HG03558 (cell line): ENCODE results near the gene FAM236B.
A peak's percentile ranks its signal among the peaks of the same experiment; 100 is the strongest.
"Not testable (repeated sequence)": the region's sequence is repeated elsewhere in the genome, so short reads cannot be mapped to it uniquely, and the experiment has no call there.

ENCODE experiments used
- ATAC-seq: cut with Tn5 transposase; IDR thresholded peaks from one replicate; pipeline ENCODE4 v1.9.1; 2021; ENCODE audit warnings: moderate number of reproducible peaks; ENCODE audit not compliant: unreplicated experiment; ENCODE audit errors: extremely low read depth

FAM236B gene

DNA sequence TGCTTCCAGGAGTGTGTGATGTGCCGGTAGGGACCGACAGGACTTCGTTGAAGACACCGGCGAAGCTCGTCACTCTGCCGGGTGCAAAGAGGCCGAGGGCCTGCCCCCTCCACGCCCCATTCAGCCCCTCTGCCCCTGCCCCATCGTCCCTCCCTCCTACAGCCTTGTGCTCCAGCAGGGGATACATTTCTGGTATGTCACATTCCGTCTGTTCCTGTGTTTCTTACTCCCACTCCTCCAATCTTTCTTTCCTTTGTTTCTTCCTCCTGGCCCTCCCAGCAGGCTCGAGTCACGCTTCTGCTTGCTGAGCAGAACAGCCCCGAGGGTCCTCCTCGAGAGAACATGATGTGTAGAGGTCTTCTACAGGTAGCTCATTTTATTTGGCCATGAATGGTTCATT is at the start of gene FAM236B:
FAM236B (minus strand) TSS at position 101 of the 400 bp plus-strand sequence; CDS start at position 1, 100 bp downstream.
- not testable (repeated sequence) for ATAC-seq

GRCh38 chrX:72830701-72831100 is 48.2 kb upstream of the FAM236B start:
- not testable (repeated sequence) for ATAC-seq

- not testable (repeated sequence) for ATAC-seq
Measured at GRCh38 chrX:72808110-72808509, 25.6 kb upstream of the FAM236B start, which contains the start of gene FAM236D. Gene FAM236D, minus strand, starts transcription at chrX:72808210. Its CDS starts 100 bp downstream, at chrX:72808110.

DNA sequence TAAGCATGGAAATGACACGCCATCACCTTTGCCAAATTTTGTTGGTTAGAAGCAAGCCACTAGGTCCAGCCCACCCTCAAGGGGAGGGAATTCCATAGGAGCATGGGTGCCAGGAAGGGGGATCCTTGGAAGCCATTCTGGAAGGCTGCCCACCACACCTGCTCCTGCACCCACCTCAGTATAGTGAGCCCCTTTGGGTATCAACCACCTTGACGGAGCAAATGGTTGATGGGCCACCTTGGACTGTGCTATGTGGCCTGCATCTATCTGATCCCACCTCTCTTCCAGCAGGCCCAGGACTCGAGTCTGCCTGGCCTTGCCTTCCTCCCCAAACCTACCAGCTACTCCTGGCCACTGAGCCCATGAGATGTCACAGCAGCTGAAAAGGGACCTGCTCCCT is 7.9 kb upstream of the FAM236B start:
- not testable (repeated sequence) for ATAC-seq

- ATAC-seq, result not testable (repeated sequence)
Measured at GRCh38 chrX:72788142-72788541, 5.7 kb upstream of the FAM236B start.

- ATAC-seq, result not testable (repeated sequence)
Measured at GRCh38 chrX:72783964-72784363, 1.5 kb upstream of the FAM236B start.

- not testable (repeated sequence) for ATAC-seq
Measured at GRCh38 chrX:72783365-72783936, 991 bp upstream of the FAM236B start.

GRCh38 chrX:72778146-72778545 is 4.3 kb downstream of the FAM236B start:
- not testable (repeated sequence) for ATAC-seq

GRCh38 chrX:72777467-72777790 is 5.0 kb downstream of the FAM236B start:
- peak; percentile 43 for ATAC-seq

DNA sequence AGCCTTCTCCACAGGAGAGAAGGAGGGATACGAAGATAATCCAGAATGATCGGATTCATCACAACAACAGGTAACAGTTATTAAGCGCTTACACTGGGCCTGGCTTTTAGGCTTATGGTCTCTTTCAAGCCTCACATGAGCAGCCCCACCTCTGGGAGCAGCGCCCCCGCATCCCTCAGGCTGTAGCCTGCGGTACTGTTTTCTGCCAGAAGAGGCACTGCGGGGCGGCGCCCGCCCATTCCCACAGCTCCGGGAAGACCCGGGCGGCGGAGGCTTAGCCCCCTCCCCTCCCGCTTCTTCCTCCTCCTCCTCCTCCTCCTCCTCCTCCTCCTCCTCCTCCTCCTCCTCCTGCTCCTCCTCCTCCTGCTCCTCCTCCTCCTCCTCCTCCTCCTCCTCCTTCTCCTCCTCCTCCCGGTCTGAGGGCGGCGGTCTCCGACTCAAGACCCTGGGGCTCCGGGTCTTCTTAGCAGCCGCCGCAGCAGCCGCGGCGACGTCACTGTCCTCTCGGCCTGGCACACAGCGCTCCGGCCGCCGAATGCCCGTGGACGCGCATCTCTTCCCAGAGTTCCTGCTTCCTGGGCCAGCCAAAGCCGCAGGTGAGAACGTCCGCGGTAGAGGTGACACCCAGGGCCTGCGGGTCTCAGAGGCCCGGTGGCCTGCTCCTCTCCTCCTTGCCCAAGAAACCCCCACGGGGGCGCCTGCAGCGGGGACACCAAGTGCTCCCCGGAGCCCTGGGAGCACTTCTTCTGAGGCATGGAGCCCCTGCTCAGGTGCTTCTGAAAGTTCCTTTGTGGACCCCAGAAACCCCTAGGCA is 5.6 kb downstream of the FAM236B start, which contains the start of gene DMRTC1B:
DMRTC1B (plus strand) TSS at position 238 of the 814 bp plus-strand sequence. CDS start 68,246 bp downstream, outside the sequence.
- ATAC-seq, result peak; percentile 63

DNA sequence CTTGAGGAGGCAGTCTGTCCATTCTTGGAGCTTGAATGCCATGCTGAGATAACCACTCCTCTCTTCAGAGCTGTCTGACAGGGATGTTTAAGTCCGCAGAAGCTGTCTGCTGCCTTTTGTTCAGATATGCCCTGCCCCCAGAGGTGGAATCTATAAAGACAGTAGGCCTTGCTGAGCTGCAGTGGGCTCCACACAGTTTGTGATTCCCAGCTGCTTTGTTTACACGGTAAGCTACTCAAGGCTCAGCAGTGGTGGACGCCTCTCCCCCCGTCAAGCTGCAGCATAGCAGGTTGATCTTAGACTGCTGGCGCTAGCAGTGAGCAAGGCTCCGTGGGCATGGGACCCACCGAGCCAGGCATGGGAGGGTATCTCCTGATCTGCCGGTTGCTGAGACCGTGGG is 22.0 kb downstream of the FAM236B start:
- not testable (repeated sequence) for ATAC-seq

DNA sequence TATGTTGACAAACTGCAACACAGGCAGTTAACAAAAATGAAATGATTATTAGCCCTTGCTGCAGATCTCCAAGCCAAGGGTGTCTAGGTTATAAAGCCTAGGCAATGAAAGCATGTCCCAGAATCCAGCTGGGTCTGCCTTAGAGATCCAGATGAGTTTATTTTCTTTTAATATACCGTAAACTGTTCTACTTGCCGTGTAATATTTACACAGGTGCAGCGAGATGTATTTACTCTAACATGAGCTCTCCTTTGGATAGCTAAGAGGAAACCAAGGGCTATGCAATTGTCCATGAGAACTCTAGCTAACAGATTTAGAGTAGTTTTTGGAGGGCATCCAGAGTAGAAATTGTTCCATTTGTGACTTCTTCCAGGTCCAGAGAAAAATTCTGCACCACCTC is 33.9 kb downstream of the FAM236B start:
- not testable (repeated sequence) for ATAC-seq

DNA sequence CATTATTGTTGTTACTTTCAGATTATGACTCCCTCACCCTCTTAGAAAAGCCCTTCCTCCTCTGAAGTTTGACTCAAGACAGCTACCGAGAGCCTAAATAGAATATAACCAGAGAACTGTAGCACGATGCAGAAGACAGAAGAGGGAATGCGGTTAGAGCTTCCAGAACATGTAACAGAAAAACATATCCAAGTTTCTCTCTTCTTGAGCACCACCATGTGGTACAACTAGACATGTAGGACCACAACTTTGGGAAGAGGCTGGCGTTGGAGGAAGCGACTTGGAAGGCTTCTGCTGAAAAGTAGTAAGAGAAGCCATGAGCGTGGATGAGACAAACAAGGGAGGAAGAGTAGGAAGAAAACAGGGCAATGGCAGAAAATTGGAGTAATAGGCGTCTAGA is 36.9 kb downstream of the FAM236B start:
- not testable (repeated sequence) for ATAC-seq

DNA sequence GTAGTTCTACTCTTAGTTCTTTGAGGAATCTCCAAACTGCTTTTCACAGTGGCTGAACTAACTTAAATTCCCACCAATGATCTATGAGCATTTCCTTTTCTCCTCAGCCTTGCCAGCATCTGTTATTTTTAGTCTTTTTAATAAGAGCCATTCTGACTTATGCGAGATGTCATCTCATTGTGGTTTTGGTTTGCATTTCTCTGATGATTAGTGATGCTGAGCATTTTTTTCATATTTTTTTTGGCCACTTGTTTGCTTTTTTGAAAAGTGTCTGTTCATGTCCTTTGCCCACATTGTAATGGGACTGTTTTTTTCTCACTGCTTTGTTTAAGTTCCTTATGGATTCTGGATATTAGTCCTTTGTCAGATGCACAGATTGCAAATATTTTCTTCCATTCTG is 46.9 kb downstream of the FAM236B start:
- no peak for ATAC-seq

- ATAC-seq, result not testable (repeated sequence)
Measured at GRCh38 chrX:72733636-72734035, 48.8 kb downstream of the FAM236B start.
